Dedifferentiated amniotic fluid mesenchymal stem cell (primary cell): ENCODE measurements around the gene JADE3.

Experiments used
- DNase-seq: peaks from one replicate; pipeline ENCODE4 v3.0.0-alpha.2; 2016; ENCODE audit errors: extremely low spot score

Gene JADE3

GRCh38 chrX:46912098-46912602 lies at the start of gene JADE3:
JADE3 (plus strand) TSS chrX:46912421; CDS start chrX:46984895, 72,474 bp downstream.
- peak; percentile 24 for DNase-seq

GRCh38 chrX:46863072-46863471 lies 49.1 kb upstream of the JADE3 start:
- DNase-seq = no peak

GRCh38 chrX:46864606-46865005 lies 47.6 kb upstream of the JADE3 start:
- DNase-seq = no peak

- DNase-seq = no peak
Observed at GRCh38 chrX:46865281-46865680, 46.9 kb upstream of the JADE3 start.

GRCh38 chrX:46866726-46867125 lies 45.5 kb upstream of the JADE3 start:
- no peak for DNase-seq

- DNase-seq = no peak
Observed at GRCh38 chrX:46873746-46874145, 38.5 kb upstream of the JADE3 start.

- no peak for DNase-seq
Observed at GRCh38 chrX:46876901-46877300, 35.3 kb upstream of the JADE3 start.

- no peak for DNase-seq
Observed at GRCh38 chrX:46882266-46882665, 30.0 kb upstream of the JADE3 start.

- no peak for DNase-seq
Observed at GRCh38 chrX:46884799-46885198, 27.4 kb upstream of the JADE3 start.

GRCh38 chrX:46898207-46898606 lies 14.0 kb upstream of the JADE3 start:
- DNase-seq = no peak

- DNase-seq = peak; percentile 58
Observed at GRCh38 chrX:46903458-46904242, 8.6 kb upstream of the JADE3 start.

GRCh38 chrX:46904626-46905025 lies 7.6 kb upstream of the JADE3 start:
- no peak for DNase-seq

GRCh38 chrX:46910415-46910814 lies 1.8 kb upstream of the JADE3 start:
- DNase-seq = no peak

- no peak for DNase-seq
Observed at GRCh38 chrX:46912603-46913491, 626 bp downstream of the JADE3 start.

GRCh38 chrX:46913667-46914066 lies 1.4 kb downstream of the JADE3 start:
- DNase-seq = no peak

- DNase-seq = no peak
Observed at GRCh38 chrX:46916273-46916672, 4.1 kb downstream of the JADE3 start.

GRCh38 chrX:46917622-46918021 lies 5.4 kb downstream of the JADE3 start:
- DNase-seq = no peak

- no peak for DNase-seq
Observed at GRCh38 chrX:46918434-46918833, 6.2 kb downstream of the JADE3 start.

- DNase-seq = no peak
Observed at GRCh38 chrX:46920235-46920634, 8.0 kb downstream of the JADE3 start.

GRCh38 chrX:46922611-46923010 lies 10.4 kb downstream of the JADE3 start:
- DNase-seq = no peak

- no peak for DNase-seq
Observed at GRCh38 chrX:46927718-46928117, 15.5 kb downstream of the JADE3 start.

GRCh38 chrX:46929439-46930261 lies 17.4 kb downstream of the JADE3 start:
- DNase-seq = no peak
